ENCODE results near the gene MSI2. TPM values are rescaled to one million over a fixed set of nuclear protein-coding genes. Genes with fewer than 3 reads are reported as not detected.

MSI2 gene
- total and polyA plus RNA-seq, 4 donors, result 9.4 to 64.0 (median 30.4) TPM

- 89 to 92% methylated on average over 8 of the region's 8 CpGs for WGBS, 2 donors
Observed at GRCh38 chr17:57649731-57650484, 393.6 kb downstream of the MSI2 start.

GRCh38 chr17:57650548-57650947 is 394.2 kb downstream of the MSI2 start:
- Histone ChIP-seq H3K27ac (ENCODE audit: low read depth in 1 of 2, low read length in 1 of 2) (no peak overlapping the region), H3K4me3 (no peak overlapping the region), H3K27me3 (ENCODE audit: control insufficient read depth in 3 of 3, insufficient read depth in 3 of 3, low read length in 2 of 3) (no peaks in the 10 kb centered on the region), H3K4me1 (ENCODE audit: control insufficient read depth in 5 of 5, insufficient read depth in 5 of 5, low read length in 5 of 5) (no peaks in the 10 kb centered on the region), H3K36me3 (ENCODE audit: control insufficient read depth in 4 of 4, insufficient read depth in 4 of 4, low read length in 4 of 4) (peaks cover 0 to 8% (median under 1%) of the 10 kb centered on the region in 4 donors), H3K9me3 (ENCODE audit: control insufficient read depth in 4 of 4, insufficient read depth in 3 of 4, low read length in 3 of 4) (no peaks in the 10 kb centered on the region), H3K9ac (ENCODE audit: insufficient read depth in 1 of 2, low read length in 2 of 2) (no peak overlapping the region)
- 95 to 98% methylated on average over 4 of the region's 4 CpGs for WGBS, 2 donors
- no peak for DNase-seq
- no peak for ATAC-seq (ENCODE audit: insufficient read depth, low FRiP score)
- TF ChIP-seq CTCF (IDR thresholded peaks at IDR 0.05; ENCODE audit: control extremely low read depth, extremely low read depth), result no peak

More at GRCh38 chr17:57649731-57650484, 393.6 kb downstream of the MSI2 start:
- Histone ChIP-seq H3K4me1 (ENCODE audit: control insufficient read depth in 5 of 5, insufficient read depth in 5 of 5, low read length in 5 of 5) (no peaks in the 10 kb centered on the region), H3K27ac (ENCODE audit: low read depth in 1 of 2, low read length in 1 of 2) (no peak overlapping the region), H3K9me3 (ENCODE audit: control insufficient read depth in 4 of 4, insufficient read depth in 3 of 4, low read length in 3 of 4) (no peaks in the 10 kb centered on the region), H3K9ac (ENCODE audit: insufficient read depth in 1 of 2, low read length in 2 of 2) (no peak overlapping the region), H3K36me3 (ENCODE audit: control insufficient read depth in 4 of 4, insufficient read depth in 4 of 4, low read length in 4 of 4) (peaks cover 0 to 8% (median under 1%) of the 10 kb centered on the region in 4 donors), H3K4me3 (no peak overlapping the region), H3K27me3 (ENCODE audit: control insufficient read depth in 3 of 3, insufficient read depth in 3 of 3, low read length in 2 of 3) (no peaks in the 10 kb centered on the region)
- DNase-seq (no peak), ATAC-seq (ENCODE audit: insufficient read depth, low FRiP score) (no peak)
- TF ChIP-seq CTCF (IDR thresholded peaks at IDR 0.05; ENCODE audit: control extremely low read depth, extremely low read depth), result no peak

GRCh38 chr17:57651451-57651850 is 395.1 kb downstream of the MSI2 start:
- DNase-seq (no peak), ATAC-seq (ENCODE audit: insufficient read depth, low FRiP score) (no peak)
- no peak for TF ChIP-seq CTCF (IDR thresholded peaks at IDR 0.05; ENCODE audit: control extremely low read depth, extremely low read depth)
- H3K4me3 ChIP-seq, result no peak overlapping the region
- H3K27me3 ChIP-seq (ENCODE audit: control insufficient read depth in 3 of 3, insufficient read depth in 3 of 3, low read length in 2 of 3), result no peaks in the 10 kb centered on the region
- no peaks in the 10 kb centered on the region for H3K9me3 ChIP-seq (ENCODE audit: control insufficient read depth in 4 of 4, insufficient read depth in 3 of 4, low read length in 3 of 4)
- no peak overlapping the region for H3K9ac ChIP-seq (ENCODE audit: insufficient read depth in 1 of 2, low read length in 2 of 2)
- no peak overlapping the region for H3K27ac ChIP-seq (ENCODE audit: low read depth in 1 of 2, low read length in 1 of 2)
- WGBS, 2 donors, result 86 to 93% methylated on average over 7 of the region's 7 CpGs
- H3K4me1 ChIP-seq (ENCODE audit: control insufficient read depth in 5 of 5, insufficient read depth in 5 of 5, low read length in 5 of 5), result no peaks in the 10 kb centered on the region
- peaks cover 0 to 8% (median under 1%) of the 10 kb centered on the region in 4 donors for H3K36me3 ChIP-seq (ENCODE audit: control insufficient read depth in 4 of 4, insufficient read depth in 4 of 4, low read length in 4 of 4)
